ENCODE data around the gene RAB1A.

Gene RAB1A

GRCh38 chr2:65069439-65069824, 60.5 kb downstream of the RAB1A start:
- Histone ChIP-seq H3K4me3 (ENCODE audit: low read depth, low read length) (no peak overlapping the region), H3K36me3 (ENCODE audit: control insufficient read depth in 1 of 2, insufficient read depth in 2 of 2, low read length in 2 of 2) (peaks cover 31 to 43% of the 10 kb centered on the region in 2 experiments), H2AFZ (ENCODE audit: insufficient read depth, low read length, poor library complexity) (no peak overlapping the region), H3K23ac (ENCODE audit: low read length) (no peak overlapping the region), H3K18ac (ENCODE audit: low read length) (peak overlapping the region; percentile 23), H3K4me1 (ENCODE audit: control insufficient read depth in 1 of 2, insufficient read depth in 2 of 2, low read length in 2 of 2) (peaks cover 3 to 15% of the 10 kb centered on the region in 2 experiments), H2BK5ac (ENCODE audit: low read depth, low read length, poor library complexity) (no peak overlapping the region), H3K14ac (ENCODE audit: low read length) (no peak overlapping the region), H3K9ac (ENCODE audit: low read length) (no peak overlapping the region), H4K12ac (ENCODE audit: low read depth, low read length) (no peak overlapping the region), H3K79me2 (ENCODE audit: control insufficient read depth, insufficient read depth, low read length, poor library complexity) (no peaks in the 10 kb centered on the region), H2AK5ac (ENCODE audit: low read length) (no peak overlapping the region), H3K9me3 (ENCODE audit: insufficient read depth, low read depth, low read length) (no peaks in the 10 kb centered on the region), H3K4ac (ENCODE audit: low read depth, low read length) (no peak overlapping the region), H3K4me2 (ENCODE audit: low read length) (no peak overlapping the region), H3K27me3 (ENCODE audit: insufficient read depth, low read length) (no peaks in the 10 kb centered on the region), H4K8ac (ENCODE audit: low read depth, low read length) (no peak overlapping the region), H2BK12ac (ENCODE audit: low read length) (no peak overlapping the region), H4K91ac (ENCODE audit: low read depth, low read length) (no peak overlapping the region), H3K79me1 (ENCODE audit: low read length) (no peaks in the 10 kb centered on the region), H3K27ac (ENCODE audit: low read depth, low read length) (no peak overlapping the region), H2BK120ac (ENCODE audit: insufficient read depth, low read length, poor library complexity) (no peak overlapping the region)
- no CpG with 5 or more reads among the region's 6 CpGs for WGBS (ENCODE audit: extremely low coverage, insufficient coverage, insufficient read length)
- DNase-seq: no peak

GRCh38 chr2:65067806-65068553, 61.9 kb downstream of the RAB1A start:
- Histone ChIP-seq H2BK12ac (ENCODE audit: low read length) (no peak overlapping the region), H3K9ac (ENCODE audit: low read length) (no peak overlapping the region), H3K14ac (ENCODE audit: low read length) (no peak overlapping the region), H2BK5ac (ENCODE audit: low read depth, low read length, poor library complexity) (no peak overlapping the region), H3K79me1 (ENCODE audit: low read length) (no peaks in the 10 kb centered on the region), H4K8ac (ENCODE audit: low read depth, low read length) (no peak overlapping the region), H3K18ac (ENCODE audit: low read length) (no peak overlapping the region), H3K9me3 (ENCODE audit: insufficient read depth, low read depth, low read length) (no peaks in the 10 kb centered on the region), H2AK5ac (ENCODE audit: low read length) (no peak overlapping the region), H4K91ac (ENCODE audit: low read depth, low read length) (no peak overlapping the region), H3K27me3 (ENCODE audit: insufficient read depth, low read length) (no peaks in the 10 kb centered on the region), H3K23ac (ENCODE audit: low read length) (no peak overlapping the region), H2BK120ac (ENCODE audit: insufficient read depth, low read length, poor library complexity) (no peak overlapping the region), H3K27ac (ENCODE audit: low read depth, low read length) (no peak overlapping the region), H3K36me3 (ENCODE audit: control insufficient read depth in 1 of 2, insufficient read depth in 2 of 2, low read length in 2 of 2) (peaks cover 25 to 33% of the 10 kb centered on the region in 2 experiments), H3K79me2 (ENCODE audit: control insufficient read depth, insufficient read depth, low read length, poor library complexity) (no peaks in the 10 kb centered on the region), H3K4me2 (ENCODE audit: low read length) (no peak overlapping the region), H3K4ac (ENCODE audit: low read depth, low read length) (no peak overlapping the region), H3K4me3 (ENCODE audit: low read depth, low read length) (no peak overlapping the region), H3K4me1 (ENCODE audit: control insufficient read depth in 1 of 2, insufficient read depth in 2 of 2, low read length in 2 of 2) (peaks cover 3 to 15% of the 10 kb centered on the region in 2 experiments), H2AFZ (ENCODE audit: insufficient read depth, low read length, poor library complexity) (peak overlapping the region; percentile 8), H4K12ac (ENCODE audit: low read depth, low read length) (no peak overlapping the region)
- no peak for DNase-seq
- no CpG with 5 or more reads among the region's 14 CpGs for WGBS (ENCODE audit: extremely low coverage, insufficient coverage, insufficient read length)

GRCh38 chr2:65064728-65065552, 65.0 kb downstream of the RAB1A start:
- Histone ChIP-seq H4K91ac (ENCODE audit: low read depth, low read length) (no peak overlapping the region), H3K18ac (ENCODE audit: low read length) (no peak overlapping the region), H4K12ac (ENCODE audit: low read depth, low read length) (no peak overlapping the region), H4K8ac (ENCODE audit: low read depth, low read length) (no peak overlapping the region), H3K4me1 (ENCODE audit: control insufficient read depth in 1 of 2, insufficient read depth in 2 of 2, low read length in 2 of 2) (peaks cover 0 to 4% of the 10 kb centered on the region in 2 experiments), H3K9me3 (ENCODE audit: insufficient read depth, low read depth, low read length) (no peaks in the 10 kb centered on the region), H2AFZ (ENCODE audit: insufficient read depth, low read length, poor library complexity) (no peak overlapping the region), H3K4me3 (ENCODE audit: low read depth, low read length) (no peak overlapping the region), H3K27ac (ENCODE audit: low read depth, low read length) (no peak overlapping the region), H3K4me2 (ENCODE audit: low read length) (no peak overlapping the region), H3K9ac (ENCODE audit: low read length) (peak overlapping the region; percentile 13), H3K79me2 (ENCODE audit: control insufficient read depth, insufficient read depth, low read length, poor library complexity) (no peaks in the 10 kb centered on the region), H2AK5ac (ENCODE audit: low read length) (no peak overlapping the region), H2BK120ac (ENCODE audit: insufficient read depth, low read length, poor library complexity) (no peak overlapping the region), H2BK5ac (ENCODE audit: low read depth, low read length, poor library complexity) (no peak overlapping the region), H3K23ac (ENCODE audit: low read length) (no peak overlapping the region), H3K4ac (ENCODE audit: low read depth, low read length) (no peak overlapping the region), H2BK12ac (ENCODE audit: low read length) (no peak overlapping the region), H3K27me3 (ENCODE audit: insufficient read depth, low read length) (no peaks in the 10 kb centered on the region), H3K14ac (ENCODE audit: low read length) (no peak overlapping the region), H3K79me1 (ENCODE audit: low read length) (no peaks in the 10 kb centered on the region), H3K36me3 (ENCODE audit: control insufficient read depth in 1 of 2, insufficient read depth in 2 of 2, low read length in 2 of 2) (peaks cover 6 to 9% of the 10 kb centered on the region in 2 experiments)
- no CpG with 5 or more reads among the region's 14 CpGs for WGBS (ENCODE audit: extremely low coverage, insufficient coverage, insufficient read length)
- peak; percentile 50 to 74 for DNase-seq

GRCh38 chr2:65062843-65063825, 66.8 kb downstream of the RAB1A start:
- H3K9ac ChIP-seq (ENCODE audit: low read length): no peak overlapping the region
- H3K4ac ChIP-seq (ENCODE audit: low read depth, low read length): no peak overlapping the region
- H3K23ac ChIP-seq (ENCODE audit: low read length): no peak overlapping the region
- H3K18ac ChIP-seq (ENCODE audit: low read length): no peak overlapping the region
- no CpG with 5 or more reads among the region's 13 CpGs for WGBS (ENCODE audit: extremely low coverage, insufficient coverage, insufficient read length)
- H3K79me1 ChIP-seq (ENCODE audit: low read length): no peaks in the 10 kb centered on the region
- no peak overlapping the region for H3K27ac ChIP-seq (ENCODE audit: low read depth, low read length)
- no peaks in the 10 kb centered on the region for H3K4me1 ChIP-seq (ENCODE audit: control insufficient read depth in 1 of 2, insufficient read depth in 2 of 2, low read length in 2 of 2)
- no peaks in the 10 kb centered on the region for H3K79me2 ChIP-seq (ENCODE audit: control insufficient read depth, insufficient read depth, low read length, poor library complexity)
- no peak overlapping the region for H2AFZ ChIP-seq (ENCODE audit: insufficient read depth, low read length, poor library complexity)
- no peaks in the 10 kb centered on the region for H3K9me3 ChIP-seq (ENCODE audit: insufficient read depth, low read depth, low read length)
- H4K12ac ChIP-seq (ENCODE audit: low read depth, low read length): no peak overlapping the region
- no peak overlapping the region for H4K91ac ChIP-seq (ENCODE audit: low read depth, low read length)
- H3K36me3 ChIP-seq (ENCODE audit: control insufficient read depth in 1 of 2, insufficient read depth in 2 of 2, low read length in 2 of 2): no peaks in the 10 kb centered on the region
- no peak overlapping the region for H3K4me3 ChIP-seq (ENCODE audit: low read depth, low read length)
- no peak overlapping the region for H4K8ac ChIP-seq (ENCODE audit: low read depth, low read length)
- no peak overlapping the region for H3K14ac ChIP-seq (ENCODE audit: low read length)
- H3K27me3 ChIP-seq (ENCODE audit: insufficient read depth, low read length): no peaks in the 10 kb centered on the region
- no peak overlapping the region for H2AK5ac ChIP-seq (ENCODE audit: low read length)
- H3K4me2 ChIP-seq (ENCODE audit: low read length): no peak overlapping the region
- no peak overlapping the region for H2BK120ac ChIP-seq (ENCODE audit: insufficient read depth, low read length, poor library complexity)
- no peak overlapping the region for H2BK12ac ChIP-seq (ENCODE audit: low read length)
- DNase-seq: no peak
- no peak overlapping the region for H2BK5ac ChIP-seq (ENCODE audit: low read depth, low read length, poor library complexity)
